Measurements from ENCODE around the gene WDR18.

GRCh38 chr19:1035998-1036621 is 52.0 kb downstream of the WDR18 start:
- no peak for TF ChIP-seq CTCF (conservative IDR thresholded peaks at IDR 0.05 in 1 of 2, IDR thresholded peaks at IDR 0.05 in 1 of 2; ENCODE audit: low read depth in 1 of 2, low read length in 2 of 2)
- TF ChIP-seq EZH2 (IDR thresholded peaks at IDR 0.05; ENCODE audit: low read length, missing control alignments): no peak

Data from fibroblast of lung (primary cell).